K562 (cell line): Measurements from ENCODE around the gene FARSA. TPM values are rescaled to one million over a fixed set of nuclear protein-coding genes. Genes with fewer than 3 reads are reported as not detected.

Experiments used
- PCBP1 ChIP-seq: fragments of 200-400 bp; formaldehyde crosslinking; IDR thresholded peaks from 2 replicates; pipeline ENCODE4 v1.6.1; 2018; ENCODE audit warnings: mild to moderate bottlenecking, low read depth, low read length; ENCODE audit not compliant: poor library complexity, severe bottlenecking
- STAT6 ChIP-seq: sonication (generic); formaldehyde crosslinking; IDR thresholded peaks from 2 replicates; pipeline ENCODE4 v1.8.1; 2023; ENCODE audit warnings: mild to moderate bottlenecking, missing genetic modification reagents
- polyA plus RNA-seq, 8 experiments: library from polyadenylated mRNA; depleted of rRNA in 4 of 8; stranded (reverse) in 5 of 8; unstranded in 3 of 8; fragments of >200 nt; fragmentation: Nextera tagmentation in 2 of 8; fragmentation: Illumina TruSeq in 1 of 8; extraction: Ambion mirVana in 2 of 8; extraction: Trizol in 1 of 8; gene quantifications; 2 replicates each; pipeline versions ENCODE4 v1.2.1 to v1.2.3, GENCODE V29; 2011 to 2014; ENCODE audit warnings: inconsistent platforms in 1 of 8, missing spikeins in 1 of 8
- total RNA-seq, 7 experiments: library from RNA; depleted of rRNA in 6 of 7; stranded (reverse); fragments of >200 nt in 6 of 7; fragmentation: Illumina TruSeq in 2 of 7; extraction: Trizol in 2 of 7; gene quantifications; 2 replicates each; pipeline versions ENCODE4 v1.2.1 to v1.2.3, GENCODE V29; 2011 to 2021; ENCODE audit warnings: low replicate concordance in 1 of 7
- TF ChIP-seq, protein P1 (sequence below): sonication (generic); formaldehyde crosslinking; IDR thresholded peaks from 2 replicates; pipeline ENCODE4 v1.8.0; 2023; ENCODE audit warnings: mild to moderate bottlenecking, missing genetic modification reagents

The FARSA gene
- total and polyA plus RNA-seq, 9 of the 15 experiments (the other 6 are each of a cell fraction or from before 2014, with no cell fraction given), result 25.2 to 237 (median 89.6) TPM

DNA sequence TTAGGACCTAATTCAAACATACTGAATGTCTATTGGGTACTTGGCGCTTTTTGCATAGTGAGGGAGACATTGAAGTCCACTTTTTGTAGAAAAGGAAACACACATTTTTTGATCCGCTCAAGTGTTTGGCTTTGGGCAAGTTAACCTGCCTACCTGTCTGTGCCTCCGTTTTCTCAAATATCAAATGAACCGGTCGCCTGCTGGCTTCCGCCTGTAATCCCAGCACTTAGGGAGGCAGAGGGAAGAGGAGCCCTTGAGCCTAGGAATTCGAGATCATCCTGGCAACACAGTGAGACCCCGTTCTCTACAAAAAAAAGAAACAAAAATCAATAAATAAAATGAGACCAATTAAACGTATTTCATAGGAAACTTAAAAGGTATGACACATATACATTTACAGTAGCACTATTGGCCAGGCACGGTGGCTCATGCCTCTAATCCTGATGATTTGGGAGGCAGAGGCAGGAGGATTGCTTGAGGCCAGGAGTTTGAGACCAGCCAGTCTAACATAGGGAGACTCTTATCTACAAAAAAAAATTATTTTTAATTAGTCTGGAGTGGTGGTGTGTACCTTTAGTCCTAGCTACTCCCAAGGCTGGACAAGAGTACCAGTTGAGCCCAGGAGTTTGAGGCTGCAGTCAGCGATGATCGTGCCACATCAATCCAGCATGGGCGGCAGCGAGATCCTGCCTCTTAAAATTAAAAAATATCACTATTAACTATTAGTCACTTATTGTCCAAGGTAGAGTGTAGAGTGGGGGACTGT lies 13.4 kb upstream of the FARSA start (continued):
- TF ChIP-seq, protein P1, sequence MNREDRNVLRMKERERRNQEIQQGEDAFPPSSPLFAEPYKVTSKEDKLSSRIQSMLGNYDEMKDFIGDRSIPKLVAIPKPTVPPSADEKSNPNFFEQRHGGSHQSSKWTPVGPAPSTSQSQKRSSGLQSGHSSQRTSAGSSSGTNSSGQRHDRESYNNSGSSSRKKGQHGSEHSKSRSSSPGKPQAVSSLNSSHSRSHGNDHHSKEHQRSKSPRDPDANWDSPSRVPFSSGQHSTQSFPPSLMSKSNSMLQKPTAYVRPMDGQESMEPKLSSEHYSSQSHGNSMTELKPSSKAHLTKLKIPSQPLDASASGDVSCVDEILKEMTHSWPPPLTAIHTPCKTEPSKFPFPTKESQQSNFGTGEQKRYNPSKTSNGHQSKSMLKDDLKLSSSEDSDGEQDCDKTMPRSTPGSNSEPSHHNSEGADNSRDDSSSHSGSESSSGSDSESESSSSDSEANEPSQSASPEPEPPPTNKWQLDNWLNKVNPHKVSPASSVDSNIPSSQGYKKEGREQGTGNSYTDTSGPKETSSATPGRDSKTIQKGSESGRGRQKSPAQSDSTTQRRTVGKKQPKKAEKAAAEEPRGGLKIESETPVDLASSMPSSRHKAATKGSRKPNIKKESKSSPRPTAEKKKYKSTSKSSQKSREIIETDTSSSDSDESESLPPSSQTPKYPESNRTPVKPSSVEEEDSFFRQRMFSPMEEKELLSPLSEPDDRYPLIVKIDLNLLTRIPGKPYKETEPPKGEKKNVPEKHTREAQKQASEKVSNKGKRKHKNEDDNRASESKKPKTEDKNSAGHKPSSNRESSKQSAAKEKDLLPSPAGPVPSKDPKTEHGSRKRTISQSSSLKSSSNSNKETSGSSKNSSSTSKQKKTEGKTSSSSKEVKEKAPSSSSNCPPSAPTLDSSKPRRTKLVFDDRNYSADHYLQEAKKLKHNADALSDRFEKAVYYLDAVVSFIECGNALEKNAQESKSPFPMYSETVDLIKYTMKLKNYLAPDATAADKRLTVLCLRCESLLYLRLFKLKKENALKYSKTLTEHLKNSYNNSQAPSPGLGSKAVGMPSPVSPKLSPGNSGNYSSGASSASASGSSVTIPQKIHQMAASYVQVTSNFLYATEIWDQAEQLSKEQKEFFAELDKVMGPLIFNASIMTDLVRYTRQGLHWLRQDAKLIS (CRISPR knock-in tag), result 0 out of 2 replicates have a peak, but pooled peaks have one; percentile 71
- TF ChIP-seq STAT6 (CRISPR knock-in tag) (no peak), PCBP1 (no peak)
